ENCODE measurements around the gene EHHADH. TPM values are rescaled to one million over a fixed set of nuclear protein-coding genes. Genes with fewer than 3 reads are reported as not detected.

EHHADH gene
- polyA plus RNA-seq, 12 donors = 2.2 to 7.2 (median 3.5) TPM; not detected in 1

GRCh38 chr3:185150561-185150960, 103.3 kb downstream of the EHHADH start:
- DNase-seq = no peak

DNA sequence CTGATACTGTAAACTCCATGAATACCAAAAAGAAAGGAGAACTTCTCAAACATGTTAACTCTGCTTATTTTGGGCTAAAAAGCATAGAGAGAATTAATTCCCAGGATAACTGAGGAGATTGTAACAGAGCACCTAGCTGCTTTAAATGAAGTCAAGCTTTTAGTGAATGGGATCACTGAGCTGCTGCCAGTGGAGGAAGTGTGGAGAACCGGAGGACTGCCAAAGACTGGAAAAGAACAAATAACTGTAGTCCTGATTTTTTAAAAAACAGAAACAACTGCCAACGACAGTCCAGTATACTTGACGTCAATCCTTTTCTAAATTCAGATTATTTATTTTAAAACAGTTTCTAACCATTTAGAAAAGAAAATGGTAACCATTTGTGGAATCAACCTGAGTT, 104.3 kb downstream of the EHHADH start:
- DNase-seq = peak; percentile 25

DNA sequence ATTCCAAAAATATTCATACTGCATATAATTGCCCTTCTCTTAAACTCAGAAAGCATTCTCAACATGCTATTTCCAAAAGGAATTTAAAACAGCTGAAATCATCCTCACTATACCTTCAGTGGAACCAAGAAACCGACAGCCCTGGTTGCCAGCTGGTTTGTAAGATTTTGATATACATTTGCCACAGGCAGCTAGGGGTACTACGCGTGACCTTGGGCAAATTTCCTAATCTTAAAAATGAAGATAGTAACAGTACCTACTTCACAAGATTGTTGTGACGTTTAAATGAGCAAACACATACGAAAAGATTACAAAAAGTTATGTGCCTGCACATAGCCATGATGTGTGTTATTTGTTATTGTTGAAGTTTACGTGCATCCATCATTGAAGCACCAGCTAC, 108.3 kb downstream of the EHHADH start:
- no peak for DNase-seq

DNA sequence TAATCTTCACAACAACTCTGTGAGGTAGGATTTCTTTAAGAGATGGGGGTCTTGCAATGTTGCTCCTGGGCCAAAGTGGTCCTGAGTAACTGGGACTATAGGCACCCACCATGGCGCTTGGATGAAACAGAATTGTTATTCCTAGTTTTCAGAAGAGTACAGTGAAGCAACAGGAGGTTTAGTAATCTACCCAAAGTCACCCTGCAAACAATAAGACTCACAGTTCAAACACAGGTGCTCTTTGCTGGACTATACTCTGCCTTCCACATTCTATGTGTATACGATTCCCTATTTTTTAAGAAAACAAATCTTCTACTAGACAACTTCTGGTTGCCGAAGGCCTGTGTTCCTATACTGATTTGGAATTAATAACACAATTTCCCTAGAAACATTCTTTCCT, 109.1 kb downstream of the EHHADH start:
- no peak for DNase-seq

Other genes starting within 250 kb of the EHHADH start
- 1 to 10 TPM in 11 of 12 donors, not detected in 1; 3.0 to 6.3 (median 4.5) TPM for gene C3orf70, start 101.0 kb downstream of the EHHADH start, polyA plus RNA-seq (ENCODE audit: insufficient read length in 12 of 12)
- 10 to 100 TPM in 11 of 12 donors, not detected in 1; 10.9 to 51.2 (median 19.2) TPM for gene MAP3K13, start 109.1 kb upstream of the EHHADH start, polyA plus RNA-seq (ENCODE audit: insufficient read length in 12 of 12)
- 10 to 100 TPM in 11 of 12 donors, not detected in 1; 15.7 to 26.7 (median 18.5) TPM for gene TMEM41A, start 245.0 kb upstream of the EHHADH start, polyA plus RNA-seq (ENCODE audit: insufficient read length in 12 of 12)